HG02973 (cell line): ENCODE results near the gene PLSCR4.
"Not testable (repeated sequence)": the region's sequence is repeated elsewhere in the genome, so short reads cannot be mapped to it uniquely, and the experiment has no call there.

Experiments used
- ATAC-seq: cut with Tn5 transposase; IDR thresholded peaks from one replicate; pipeline ENCODE4 v1.9.1; 2021; ENCODE audit warnings: moderate library complexity; ENCODE audit not compliant: unreplicated experiment

Gene PLSCR4

DNA sequence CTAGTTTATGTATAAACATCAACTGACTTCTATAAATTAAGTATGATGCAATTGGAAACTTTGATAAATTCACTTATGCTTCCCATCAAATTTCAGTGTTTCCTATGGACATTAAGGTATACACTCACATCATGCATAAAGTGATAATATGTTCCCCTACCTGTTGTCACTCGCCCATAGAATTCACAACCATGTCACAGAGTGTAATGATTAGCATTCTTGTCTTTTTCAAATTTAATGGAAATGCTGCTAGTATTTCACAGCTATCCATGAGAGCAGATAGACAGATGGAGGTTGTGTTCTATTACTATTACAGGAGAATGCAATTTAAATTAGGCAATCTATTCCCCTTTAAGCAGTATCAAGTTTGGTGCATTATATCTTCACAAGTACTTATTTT, 984 bp downstream of the PLSCR4 start:
- no peak for ATAC-seq

GRCh38 chr3:146247911-146248310, 3.0 kb downstream of the PLSCR4 start:
- no peak for ATAC-seq

DNA sequence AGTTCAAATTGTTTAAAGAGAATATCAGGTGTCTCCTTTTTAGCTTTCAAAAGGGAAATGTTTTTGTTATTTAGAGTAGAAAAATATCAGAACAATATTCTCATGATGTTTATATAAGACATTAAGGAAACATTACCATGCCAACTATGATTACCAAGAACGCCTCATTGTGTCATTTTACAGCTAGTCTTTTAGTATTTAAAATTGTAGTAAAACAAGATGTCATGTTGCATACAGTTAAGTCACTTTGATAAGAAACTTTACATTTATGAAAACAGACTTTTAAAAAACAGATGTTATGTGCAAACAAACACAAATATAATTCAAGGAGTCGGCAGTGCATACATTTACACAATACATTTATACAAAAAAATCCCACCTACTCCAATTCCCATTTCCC, 4.4 kb downstream of the PLSCR4 start:
- ATAC-seq = no peak

- no peak for ATAC-seq
Observed at GRCh38 chr3:146243559-146243958, 7.3 kb downstream of the PLSCR4 start.

- ATAC-seq = no peak
Observed at GRCh38 chr3:146241523-146242240, 9.2 kb downstream of the PLSCR4 start.

- ATAC-seq = no peak
Observed at GRCh38 chr3:146233487-146233886, 17.4 kb downstream of the PLSCR4 start.

- ATAC-seq = no peak
Observed at GRCh38 chr3:146227486-146227885, 23.4 kb downstream of the PLSCR4 start.

DNA sequence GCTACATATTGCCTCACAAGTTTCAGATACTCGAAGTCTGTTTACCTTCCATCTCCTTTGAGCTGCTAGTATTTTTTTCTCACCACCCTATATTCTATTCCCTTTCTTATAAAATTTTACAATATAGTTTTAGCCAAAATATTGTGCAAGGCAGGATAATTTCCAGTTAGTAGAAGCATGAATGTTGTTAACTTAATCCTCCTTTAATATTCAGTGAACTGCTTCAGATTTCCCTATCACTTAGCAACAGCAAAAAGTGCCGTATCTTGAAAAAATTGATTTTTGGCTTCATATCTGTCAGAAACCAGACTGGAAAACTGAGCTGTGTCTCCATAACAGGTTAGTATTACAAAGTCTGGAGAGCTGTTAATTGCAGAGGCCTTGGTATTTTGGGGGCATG, 24.0 kb downstream of the PLSCR4 start:
- no peak for ATAC-seq

- ATAC-seq = not testable (repeated sequence)
Observed at GRCh38 chr3:146225458-146225857, 25.4 kb downstream of the PLSCR4 start.

DNA sequence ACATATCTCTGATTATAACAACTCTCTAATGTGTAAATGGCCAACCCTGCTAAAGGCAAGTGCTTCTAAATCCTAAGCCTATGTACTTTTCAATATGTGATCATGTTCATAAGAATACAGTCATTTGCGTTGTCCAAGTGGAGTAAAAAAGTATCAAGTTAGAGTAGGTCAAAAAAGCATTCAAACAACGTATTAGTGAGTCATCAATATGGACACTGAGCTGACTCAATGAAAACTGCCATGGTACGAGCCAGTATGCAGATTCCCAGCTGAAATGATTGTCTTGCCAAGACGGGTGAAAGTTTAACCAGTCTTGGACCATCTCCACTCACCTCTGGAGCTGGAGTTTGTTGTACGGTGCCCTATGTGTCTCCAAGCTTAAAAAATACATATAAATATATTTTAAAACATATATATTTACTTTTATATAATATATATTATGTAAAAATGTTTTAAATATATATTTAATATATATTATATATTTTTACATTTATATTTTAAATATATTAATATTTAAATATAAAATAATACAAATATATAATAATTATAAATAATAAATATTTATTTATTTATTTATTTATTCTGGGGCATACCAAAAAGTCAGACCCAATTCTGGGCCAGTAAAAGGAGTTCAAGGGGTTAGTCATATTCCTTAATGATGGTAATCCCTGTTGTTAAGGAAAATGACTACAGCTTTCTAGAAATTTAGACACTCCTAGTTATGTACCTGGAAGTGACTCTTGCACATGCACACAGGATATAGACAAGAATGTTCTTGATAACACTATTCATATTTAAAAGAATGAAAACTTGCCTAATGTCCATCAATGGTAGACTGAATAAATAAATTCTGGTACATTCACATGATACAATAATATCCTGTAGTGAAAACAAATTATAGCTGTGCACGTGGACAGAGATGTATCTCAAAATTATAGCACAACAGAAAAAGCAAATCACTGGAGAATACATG, 27.2 kb downstream of the PLSCR4 start:
- no peak for ATAC-seq

GRCh38 chr3:146222204-146223046, 28.5 kb downstream of the PLSCR4 start:
- no peak for ATAC-seq

DNA sequence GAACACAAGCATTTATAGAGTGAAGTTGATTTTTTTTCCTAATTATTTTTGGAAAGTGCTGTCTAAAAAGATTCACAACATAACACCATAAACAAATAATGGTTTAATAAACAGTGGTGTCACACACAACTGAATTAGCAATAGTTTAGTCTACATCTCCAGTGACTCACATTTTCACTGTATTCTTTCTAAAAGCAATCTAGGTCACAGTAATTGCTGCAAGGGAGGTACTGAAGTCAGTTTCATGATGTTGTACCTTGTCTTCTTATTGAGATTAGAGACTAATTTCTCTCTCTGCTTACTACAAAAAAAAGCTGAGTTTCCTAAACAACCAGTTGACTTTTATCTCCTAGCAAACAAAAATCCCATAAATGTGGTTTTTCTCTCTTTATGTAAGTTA, 29.6 kb downstream of the PLSCR4 start:
- ATAC-seq = no peak

DNA sequence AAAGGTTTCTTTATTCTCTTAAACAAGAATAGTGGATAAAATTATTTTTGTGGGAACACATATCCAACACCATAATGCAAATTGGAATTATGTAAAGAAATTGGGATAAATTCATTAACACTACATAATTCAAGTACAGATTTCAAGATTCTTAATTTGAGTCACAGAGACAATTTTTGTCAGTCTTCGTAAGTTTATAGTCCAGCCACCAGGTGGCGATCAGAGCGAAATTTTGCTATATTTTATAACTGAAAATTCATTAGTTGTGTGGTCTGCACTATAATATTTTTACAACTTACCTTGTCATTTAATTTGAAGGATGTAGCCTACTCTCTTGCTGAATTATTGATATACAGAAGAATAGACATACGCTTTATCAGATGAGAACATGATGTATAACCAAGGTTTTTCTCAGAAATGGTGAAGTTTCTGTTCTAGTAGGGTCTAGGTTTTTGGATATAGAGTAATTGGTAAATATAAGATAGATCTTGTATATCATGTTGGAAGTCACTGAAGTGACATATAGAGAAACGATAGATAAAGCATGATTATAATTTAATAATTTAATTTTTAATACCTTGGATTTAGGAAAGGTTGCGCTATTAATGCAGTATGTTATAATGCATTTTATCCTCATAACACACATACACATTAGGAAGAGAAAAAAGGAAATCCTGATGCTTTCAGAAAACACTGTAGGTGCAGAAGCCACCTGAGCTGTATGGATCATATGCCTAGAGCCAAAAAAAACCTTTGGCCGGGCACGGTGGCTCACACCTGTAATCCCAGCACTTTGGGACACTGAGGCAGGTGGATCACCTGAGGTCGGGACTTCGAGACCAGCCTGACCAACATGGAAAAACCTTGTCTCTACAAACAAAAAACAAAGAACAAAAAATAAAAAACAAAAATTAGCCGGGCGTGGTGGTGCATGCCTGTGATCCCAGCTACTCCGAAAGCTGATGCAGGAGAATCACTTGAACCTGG, 31.7 kb downstream of the PLSCR4 start:
- ATAC-seq = no peak

- ATAC-seq = no peak
Observed at GRCh38 chr3:146217324-146217723, 33.6 kb downstream of the PLSCR4 start.

DNA sequence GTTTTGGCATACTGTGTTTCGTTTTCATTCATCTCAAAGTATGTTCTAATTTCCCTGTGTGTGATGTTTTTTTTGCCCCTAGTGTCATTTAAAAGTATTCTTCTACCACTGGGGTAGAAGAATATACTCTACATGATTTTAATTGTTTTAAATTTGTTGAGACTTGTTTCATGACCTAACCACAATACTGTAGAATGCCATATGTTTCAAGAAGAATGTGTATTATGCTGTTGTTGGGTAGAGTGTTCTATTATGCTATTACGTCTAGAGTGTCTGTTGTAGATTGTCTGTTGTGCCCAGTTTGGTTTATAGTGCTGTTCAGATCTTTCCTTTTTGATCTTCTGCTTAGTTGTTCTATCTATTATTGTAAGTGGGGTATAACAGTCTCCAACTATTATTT, 36.4 kb downstream of the PLSCR4 start:
- no peak for ATAC-seq

DNA sequence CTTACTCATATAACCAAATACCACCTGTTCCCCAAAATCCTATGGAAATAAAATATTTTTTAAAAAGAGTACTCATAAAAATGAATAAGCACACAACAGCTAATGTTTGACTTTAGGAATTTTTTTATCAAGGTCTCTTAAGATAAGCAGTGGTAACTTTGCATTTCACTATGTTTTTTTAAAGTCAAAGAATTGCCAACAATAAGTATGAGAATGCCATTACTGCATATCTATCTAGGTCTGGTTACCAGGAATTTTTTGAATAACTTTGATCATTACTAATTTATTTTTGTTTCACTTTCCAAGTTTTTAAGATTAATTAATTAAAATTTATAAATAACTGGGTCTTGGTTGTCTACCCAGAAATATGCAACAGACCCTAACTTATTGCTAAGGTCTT, 41.5 kb downstream of the PLSCR4 start:
- no peak for ATAC-seq

DNA sequence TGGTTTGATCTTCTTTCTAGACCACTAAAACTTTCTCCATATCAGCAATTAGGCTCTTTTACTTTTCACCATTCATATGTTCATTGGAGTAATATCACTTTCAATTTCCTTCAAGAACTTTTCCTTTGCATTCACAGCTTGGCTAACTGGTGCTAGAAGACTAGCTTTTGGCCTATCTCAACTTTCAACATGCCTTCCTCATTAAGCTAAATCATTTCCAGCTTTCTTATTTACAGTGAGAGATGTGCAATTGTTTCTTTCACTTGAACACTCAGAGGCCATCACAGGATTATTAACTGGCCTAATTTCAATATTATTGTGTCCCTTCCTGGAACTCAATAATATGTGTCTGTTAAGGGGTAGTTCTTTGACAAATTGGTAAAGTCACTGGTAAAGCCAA, 47.1 kb downstream of the PLSCR4 start:
- no peak for ATAC-seq

GRCh38 chr3:146200461-146201220, 50.3 kb downstream of the PLSCR4 start:
- no peak for ATAC-seq

DNA sequence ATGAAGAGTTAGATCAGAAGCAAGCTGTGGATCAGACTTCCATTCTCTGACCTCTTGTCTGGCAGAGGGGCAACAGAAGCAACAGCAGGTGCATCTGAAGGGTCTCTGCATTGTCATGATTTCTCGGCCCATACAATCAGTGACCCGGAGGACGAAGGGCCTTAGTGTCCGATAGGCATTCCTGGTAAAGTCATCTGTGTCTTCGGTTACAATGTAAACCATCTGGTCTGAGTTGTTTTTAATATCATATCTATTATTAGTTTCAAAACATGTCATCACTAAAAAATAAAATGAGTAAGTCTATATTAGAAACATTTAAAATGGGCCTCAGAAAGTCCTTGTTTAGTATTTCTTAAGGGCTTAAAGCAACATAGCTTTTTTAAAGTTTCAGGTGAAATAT, 51.1 kb downstream of the PLSCR4 start:
- no peak for ATAC-seq
